Putamen (tissue), 1 donor: Measurements from ENCODE around the gene FUT2.

Experiments used
- DNase-seq: peaks from one replicate; pipeline ENCODE4 v3.0.0-alpha.2; 2016; ENCODE audit warnings: low spot score

Gene FUT2

GRCh38 chr19:48750771-48751504 lies 55.2 kb downstream of the FUT2 start:
- no peak for DNase-seq

- DNase-seq, result no peak
Observed at GRCh38 chr19:48751845-48752495, 56.2 kb downstream of the FUT2 start.

- DNase-seq, result no peak
Observed at GRCh38 chr19:48752496-48753365, 57.0 kb downstream of the FUT2 start, which contains the start of gene FUT1. Gene FUT1, minus strand, starts transcription at chr19:48752641. Its CDS starts 1,360 bp downstream, at chr19:48751281.

- DNase-seq, result no peak
Observed at GRCh38 chr19:48755084-48755641, 59.4 kb downstream of the FUT2 start, which contains the start of gene FGF21. Gene FGF21, plus strand, starts transcription at chr19:48755524. Its CDS starts 713 bp downstream, at chr19:48756237.
